Activated naive CD4-positive, alpha-beta T cell treated with anti-CD3 and anti-CD28 coated beads for 36 hours (primary cell): Measurements from ENCODE around the gene CEPT1. TPM values are rescaled to one million over a fixed set of nuclear protein-coding genes. Genes with fewer than 3 reads are reported as not detected.

Experiments
- CTCF ChIA-PET: fragments of 350-600 bp; sonication (Branson Sonifier 250); formaldehyde crosslinking; loops from one replicate; lab custom pipeline; 2021; ENCODE audit warnings: antibody characterized with exemption; lab: Charles Lee
- DNase-seq: peaks from one replicate; pipeline ENCODE4 v3.0.0-alpha.2; 2020
- H3K27ac Mint-ChIP-seq: one replicate; pipeline ENCODE4 v1.8.0; 2021; ENCODE audit warnings: mild to moderate bottlenecking, mixed read lengths
- H3K27me3 Mint-ChIP-seq: one replicate; pipeline ENCODE4 v1.8.0; 2021; ENCODE audit warnings: low read depth, mixed read lengths
- H3K36me3 Mint-ChIP-seq: one replicate; pipeline ENCODE4 v1.8.0; 2021; ENCODE audit warnings: low read depth, mixed read lengths
- H3K4me1 Mint-ChIP-seq: one replicate; pipeline ENCODE4 v1.8.0; 2021; ENCODE audit warnings: low read depth, mixed read lengths
- H3K4me3 Mint-ChIP-seq: one replicate; pipeline ENCODE4 v1.8.0; 2021; ENCODE audit warnings: mild to moderate bottlenecking, moderate library complexity, mixed read lengths
- H3K9me3 Mint-ChIP-seq: one replicate; pipeline ENCODE4 v1.8.0; 2021; ENCODE audit warnings: mixed read lengths
- intact Hi-C: fragments of 100-400 bp; cut with micrococcal nuclease; formaldehyde crosslinking; loops from one replicate; pipeline ENCODE4 v1.15.1; 2023
- total RNA-seq, 2 experiments: library from RNA; stranded (reverse); gene quantifications; one replicate each; pipeline ENCODE4 v1.2.3, GENCODE V29; 2021

CEPT1 gene
- total RNA-seq, 2 experiments from 2014 or later: 29.0 to 30.3 TPM

DNA sequence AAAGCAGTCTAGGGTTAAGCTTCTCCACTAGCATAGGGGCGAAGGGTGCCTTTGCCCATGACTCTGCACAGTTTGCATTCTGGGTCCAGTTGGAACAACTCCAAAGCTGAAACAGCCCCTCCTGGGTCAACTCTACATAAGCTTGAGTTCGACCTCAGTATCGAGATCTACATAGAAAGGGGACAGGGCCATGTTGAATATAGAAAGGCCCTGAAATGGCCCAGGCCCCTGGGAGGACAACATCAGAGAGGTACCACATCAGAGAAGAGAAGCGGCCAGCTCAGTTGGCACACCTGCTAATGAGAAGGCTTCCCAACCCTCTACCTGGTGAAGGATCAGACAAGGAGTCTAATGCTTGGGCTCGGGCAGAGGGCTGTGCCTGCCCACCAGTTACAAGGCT is 58.8 kb downstream of the CEPT1 start:
- Mint-ChIP-seq H3K9me3 (no peaks in the 10 kb centered on the region), H3K27me3 (no peaks in the 10 kb centered on the region), H3K27ac (peak overlapping the region; percentile 99), H3K4me1 (peaks cover 62% of the 10 kb centered on the region), H3K36me3 (peaks cover 72% of the 10 kb centered on the region), H3K4me3 (peak overlapping the region; percentile 98)
- no peak for DNase-seq
- CTCF ChIA-PET: interaction anchor here (1.0 to 13.5 kb wide), 9 partner anchors 10 to 202 kb away, joined by 3 to 234 read pairs (median 5); no protein-coding TSS in a partner anchor
- intact Hi-C loops: loop anchor here (1.0 kb wide), 1 partner anchor 59 kb away; the partner anchor contains the start of genes CEPT1 and DRAM2

DNA sequence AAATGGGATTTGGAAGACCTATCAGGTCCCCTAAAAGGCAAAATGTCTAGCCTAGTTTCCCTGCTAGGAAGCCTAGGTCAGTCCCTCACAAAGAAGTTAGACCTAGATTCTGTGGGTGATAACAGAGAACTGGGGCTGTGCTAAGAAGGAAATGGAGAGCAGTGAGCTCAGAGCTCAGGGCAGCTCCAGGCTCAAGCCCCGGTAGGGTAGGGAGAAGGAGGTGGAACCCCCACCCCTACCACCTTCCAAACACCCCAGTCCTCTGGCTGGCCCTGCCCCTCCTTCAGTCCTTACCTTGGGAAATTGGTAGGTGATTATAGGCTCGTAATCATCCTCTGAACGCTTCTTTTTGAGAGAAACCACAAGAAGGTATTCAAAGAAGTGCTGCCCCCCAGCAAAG is 59.3 kb downstream of the CEPT1 start:
- Mint-ChIP-seq H3K27me3 (no peaks in the 10 kb centered on the region), H3K9me3 (no peaks in the 10 kb centered on the region), H3K36me3 (peaks cover 67% of the 10 kb centered on the region), H3K4me3 (peak overlapping the region; percentile 98), H3K27ac (peak overlapping the region; percentile 99), H3K4me1 (peaks cover 58% of the 10 kb centered on the region)
- intact Hi-C loops: no loop called here
- no peak for DNase-seq
- CTCF ChIA-PET: interaction anchor here (1.0 to 13.5 kb wide), 8 partner anchors 8 to 201 kb away, joined by 3 to 234 read pairs (median 8); no protein-coding TSS in a partner anchor

DNA sequence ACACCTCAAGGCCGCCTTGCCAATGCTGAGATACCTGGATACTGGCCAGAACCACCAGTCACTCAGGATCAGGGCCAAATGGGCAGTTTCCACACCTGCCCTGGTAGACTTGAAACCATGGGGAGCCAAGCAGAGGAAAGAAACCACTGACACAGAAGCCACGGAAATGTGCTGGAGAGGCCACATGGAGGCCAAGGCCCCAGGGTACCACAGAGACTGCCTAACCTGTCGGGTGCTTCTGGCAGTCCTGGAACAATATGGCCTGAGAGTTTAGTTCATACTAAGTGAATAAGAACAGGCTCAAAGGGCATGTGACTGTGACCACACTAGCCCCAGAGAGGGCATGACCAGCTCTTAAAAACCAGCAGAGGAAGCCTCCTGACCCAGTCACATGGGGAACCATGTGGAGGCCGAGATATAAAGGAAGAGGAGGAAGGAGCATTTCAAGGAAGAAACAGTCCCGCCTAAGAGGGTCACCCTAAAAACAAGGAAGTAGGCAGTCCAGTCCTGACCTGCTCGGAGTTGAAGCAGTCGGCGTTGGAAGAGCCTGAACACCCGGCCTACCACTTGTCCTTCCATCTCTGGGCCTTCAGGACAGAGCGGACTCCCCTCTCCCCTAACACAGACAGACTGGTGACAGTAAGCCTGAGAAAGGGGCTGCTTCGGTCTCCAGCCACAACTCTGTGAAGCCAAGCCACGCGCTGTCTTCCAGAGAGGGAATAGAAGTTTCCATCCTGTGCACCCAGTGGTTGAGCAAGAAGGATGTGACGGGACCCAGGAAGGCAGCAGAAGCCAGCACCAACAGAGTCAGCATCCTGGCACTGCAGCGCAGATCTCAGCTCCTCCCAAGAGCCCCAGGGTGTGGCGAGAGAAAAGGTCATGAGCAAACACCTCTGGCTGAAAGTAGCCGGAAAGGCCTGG is 60.1 kb downstream of the CEPT1 start, which contains the start of gene DENND2D:
Gene DENND2D, minus strand, starts transcription at position 766 of the 921 bp plus-strand sequence. Its CDS starts 187 bp downstream, at position 579.
- Mint-ChIP-seq H3K27ac (peak within 1 kb of the TSS; percentile 99), H3K27me3 (no peaks in the 10 kb centered on the region), H3K4me3 (peak within 1 kb of the TSS; percentile 98), H3K36me3 (peaks cover 59% of the 10 kb centered on the region), H3K4me1 (peaks cover 56% of the 10 kb centered on the region), H3K9me3 (no peaks in the 10 kb centered on the region)
- intact Hi-C loops: loop anchor here (1.0 to 5.0 kb wide), 4 partner anchors 15 to 528 kb away; partner anchors contain the start of genes KCNA3 and LRIF1
- CTCF ChIA-PET: interaction anchor here (1.5 to 13.5 kb wide), 5 partner anchors 8 to 170 kb away, joined by 3 to 234 read pairs (median 5); no protein-coding TSS in a partner anchor
- peak; percentile 89 for DNase-seq

DNA sequence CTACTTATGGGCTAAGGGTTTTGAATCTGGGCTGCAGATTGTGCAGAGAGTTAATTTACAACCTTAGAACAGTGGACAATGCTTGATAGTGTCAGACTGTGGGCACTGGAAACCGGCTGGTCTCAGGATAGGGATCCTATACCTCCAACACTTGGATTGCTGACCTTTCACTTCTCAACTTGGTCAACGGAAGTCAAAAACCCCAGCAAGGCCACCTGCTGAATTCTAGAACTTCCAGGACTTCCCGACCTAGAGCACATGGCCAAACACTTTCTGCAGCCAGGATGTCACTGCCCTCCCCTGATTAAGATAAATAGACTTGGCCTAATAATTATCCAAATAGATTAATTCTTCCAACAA is 60.8 kb downstream of the CEPT1 start:
- Mint-ChIP-seq H3K36me3 (peaks cover 54% of the 10 kb centered on the region), H3K4me1 (peaks cover 56% of the 10 kb centered on the region), H3K27ac (peak overlapping the region; percentile 99), H3K27me3 (no peaks in the 10 kb centered on the region), H3K9me3 (no peaks in the 10 kb centered on the region), H3K4me3 (peak overlapping the region; percentile 98)
- CTCF ChIA-PET: interaction anchor here (1.6 to 13.5 kb wide), 3 partner anchors 9 to 26 kb away, joined by 3 to 234 read pairs (median 4); no protein-coding TSS in a partner anchor
- intact Hi-C loops: loop anchor here (1.0 to 5.0 kb wide), 4 partner anchors 15 to 528 kb away; partner anchors contain the start of genes KCNA3 and LRIF1
- DNase-seq: no peak

DNA sequence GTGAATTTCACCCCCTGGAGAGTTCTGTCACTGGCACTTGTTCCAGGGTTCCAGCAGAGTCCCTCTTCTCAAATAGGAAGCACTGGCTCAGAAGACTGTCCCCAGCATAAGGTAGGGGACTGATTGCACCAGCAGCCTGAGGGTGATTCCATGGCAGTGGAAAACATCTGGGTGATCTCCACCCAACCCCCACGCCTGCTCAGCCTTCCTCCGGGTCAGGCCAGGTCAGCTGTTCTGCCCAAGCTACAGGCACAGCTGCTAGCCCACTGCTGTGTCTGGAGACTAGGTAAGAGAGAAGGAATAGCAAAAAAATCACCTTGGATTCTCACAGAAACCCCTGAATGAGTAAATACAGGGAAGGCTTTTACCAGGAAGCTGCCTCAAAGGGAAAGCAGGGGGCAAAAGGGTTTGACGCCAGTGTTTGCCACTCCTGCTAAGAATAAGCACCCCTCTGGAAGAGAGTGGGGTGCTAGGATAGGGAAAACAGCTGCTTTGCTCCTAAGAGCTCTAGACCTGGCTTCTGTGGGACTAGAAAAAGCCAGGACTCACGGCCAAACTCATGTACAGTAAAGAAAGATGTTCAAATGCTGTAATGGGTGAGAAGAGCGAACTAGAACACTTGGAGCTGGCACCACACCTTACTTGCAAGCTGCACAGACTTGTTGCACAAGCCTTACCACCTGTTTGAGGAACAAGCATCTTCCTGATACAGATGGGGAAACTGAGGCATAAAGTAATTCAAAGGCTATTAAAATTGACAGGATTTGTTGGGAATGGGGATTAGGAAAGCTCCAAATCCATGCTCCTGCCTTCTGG is 61.5 kb downstream of the CEPT1 start:
- CTCF ChIA-PET: interaction anchor here (0.5 to 13.5 kb wide), 6 partner anchors 10 to 487 kb away, joined by 3 to 234 read pairs (median 3); no protein-coding TSS in a partner anchor
- H3K9me3 Mint-ChIP-seq: no peaks in the 10 kb centered on the region
- H3K36me3 Mint-ChIP-seq: peaks cover 47% of the 10 kb centered on the region
- no peak for DNase-seq
- no peaks in the 10 kb centered on the region for H3K27me3 Mint-ChIP-seq
- peak overlapping the region; percentile 98 for H3K4me3 Mint-ChIP-seq
- intact Hi-C loops: loop anchor here (5.0 kb wide), 3 partner anchors 239 to 529 kb away; partner anchors contain the start of genes KCNA3 and LRIF1
- H3K4me1 Mint-ChIP-seq: peaks cover 54% of the 10 kb centered on the region
- H3K27ac Mint-ChIP-seq: peak overlapping the region; percentile 99

DNA sequence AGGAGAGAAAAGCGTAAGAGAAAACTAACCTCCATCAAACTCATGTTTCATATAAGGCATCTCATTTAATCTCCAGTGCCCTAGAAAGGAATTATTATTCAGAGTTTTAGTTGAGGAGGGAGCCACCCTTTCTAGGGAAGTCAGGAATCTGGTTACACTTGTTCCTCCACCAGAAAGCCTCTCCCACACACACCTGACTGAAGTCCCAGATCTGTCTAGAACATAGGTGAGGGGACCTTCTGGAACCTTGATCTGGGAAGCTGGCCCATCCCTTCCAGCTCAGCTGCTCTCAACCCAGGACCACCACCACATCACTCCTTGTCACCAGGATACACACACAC is 62.3 kb downstream of the CEPT1 start:
- Mint-ChIP-seq H3K27ac (peak overlapping the region; percentile 99), H3K4me1 (peaks cover 45% of the 10 kb centered on the region), H3K36me3 (peaks cover 38% of the 10 kb centered on the region), H3K27me3 (no peaks in the 10 kb centered on the region), H3K4me3 (peak overlapping the region; percentile 98), H3K9me3 (no peaks in the 10 kb centered on the region)
- intact Hi-C loops: loop anchor here (5.0 kb wide), 3 partner anchors 240 to 530 kb away; partner anchors contain the start of genes KCNA3 and LRIF1
- CTCF ChIA-PET: interaction anchor here (0.5 to 13.5 kb wide), 5 partner anchors 16 to 129 kb away, joined by 3 to 234 read pairs (median 3); no protein-coding TSS in a partner anchor
- no peak for DNase-seq

DNA sequence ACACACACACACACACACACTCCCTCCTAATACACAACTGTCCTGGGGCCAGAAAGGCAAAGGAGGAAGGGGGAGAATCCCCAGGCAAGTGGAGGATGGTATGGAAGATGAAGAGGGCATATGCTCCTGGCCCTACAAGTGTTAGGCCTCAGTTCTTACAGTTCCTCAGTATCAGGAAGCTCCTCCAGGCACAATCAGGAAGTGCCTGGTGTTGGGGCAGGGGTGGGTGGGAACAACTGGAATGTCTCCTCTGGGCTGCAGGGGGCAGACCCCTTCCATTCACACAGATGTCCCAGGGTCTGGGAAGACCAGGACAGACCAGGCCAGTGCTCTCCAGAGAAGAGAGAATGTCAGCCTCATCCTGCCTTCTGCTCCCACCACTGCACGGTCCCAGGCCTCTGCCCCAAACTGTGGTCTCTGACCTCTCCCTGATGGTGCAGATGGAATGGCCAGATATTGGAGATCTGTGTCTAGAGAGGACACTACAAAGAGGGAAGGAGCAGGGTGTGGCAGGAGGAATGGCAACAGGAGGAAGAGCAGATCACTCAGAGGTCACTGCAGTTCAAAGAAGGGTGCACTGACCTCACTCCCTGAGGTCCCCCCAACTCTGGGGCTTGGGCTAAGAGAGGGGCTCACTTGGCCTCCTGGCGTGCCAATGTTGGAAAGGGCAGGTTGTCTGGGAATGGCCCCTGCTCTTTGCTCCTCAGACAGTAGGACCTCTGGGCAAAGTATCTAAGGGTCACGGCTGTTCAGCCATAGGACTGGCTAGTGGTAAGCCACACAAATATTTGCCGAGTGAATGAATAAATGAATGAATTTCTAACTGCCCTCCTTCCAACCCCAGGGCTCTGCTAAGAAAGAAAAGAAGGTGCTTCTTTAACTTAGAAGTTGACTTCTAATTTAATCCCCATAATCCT is 62.9 kb downstream of the CEPT1 start:
- Mint-ChIP-seq H3K9me3 (no peaks in the 10 kb centered on the region), H3K4me1 (peaks cover 44% of the 10 kb centered on the region), H3K36me3 (peaks cover 32% of the 10 kb centered on the region), H3K27ac (peak overlapping the region; percentile 99), H3K27me3 (no peaks in the 10 kb centered on the region), H3K4me3 (peak overlapping the region; percentile 98)
- CTCF ChIA-PET: interaction anchor here (0.6 to 13.5 kb wide), 3 partner anchors 16 to 74 kb away, joined by 3 to 234 read pairs (median 3); no protein-coding TSS in a partner anchor
- DNase-seq: no peak
- intact Hi-C loops: loop anchor here (5.0 kb wide), 3 partner anchors 241 to 531 kb away; partner anchors contain the start of genes KCNA3 and LRIF1

DNA sequence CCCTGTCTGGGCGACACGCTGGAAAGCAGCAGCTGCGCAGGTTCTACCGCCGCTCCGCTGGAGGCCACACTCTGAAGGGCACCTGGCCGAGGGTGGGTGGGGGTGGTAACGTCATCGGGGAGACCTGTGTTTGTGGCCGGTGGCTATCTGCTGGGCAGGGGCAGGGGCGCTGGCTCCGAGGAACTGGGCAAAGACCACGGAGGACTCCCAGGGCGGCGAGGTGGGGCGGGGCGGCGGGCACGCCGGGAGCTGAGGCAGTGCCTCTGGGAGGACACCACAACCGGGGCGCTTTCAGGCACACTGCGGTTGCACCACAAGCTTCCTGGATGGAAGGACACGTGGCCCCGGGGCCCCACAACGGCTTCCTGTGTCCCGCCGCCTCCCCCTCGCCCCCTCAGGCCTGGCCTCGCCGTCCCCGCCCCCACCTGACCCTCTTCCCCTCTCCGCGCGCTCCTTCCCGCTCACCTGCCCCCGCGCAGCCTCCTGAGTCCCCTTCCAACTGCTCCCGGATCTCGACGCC is 63.7 kb downstream of the CEPT1 start:
- peaks cover 44% of the 10 kb centered on the region for H3K4me1 Mint-ChIP-seq
- H3K27ac Mint-ChIP-seq: peak overlapping the region; percentile 99
- H3K4me3 Mint-ChIP-seq: peak overlapping the region; percentile 98
- no peaks in the 10 kb centered on the region for H3K9me3 Mint-ChIP-seq
- CTCF ChIA-PET: interaction anchor here (13.5 kb wide), 1 partner anchor 15 kb away, joined by 234 read pairs; no protein-coding TSS in a partner anchor
- H3K36me3 Mint-ChIP-seq: peaks cover 24% of the 10 kb centered on the region
- peak; percentile 94 for DNase-seq
- intact Hi-C loops: loop anchor here (1.0 to 5.0 kb wide), 4 partner anchors 11 to 531 kb away; partner anchors contain the start of genes KCNA3 and LRIF1
- H3K27me3 Mint-ChIP-seq: no peaks in the 10 kb centered on the region

DNA sequence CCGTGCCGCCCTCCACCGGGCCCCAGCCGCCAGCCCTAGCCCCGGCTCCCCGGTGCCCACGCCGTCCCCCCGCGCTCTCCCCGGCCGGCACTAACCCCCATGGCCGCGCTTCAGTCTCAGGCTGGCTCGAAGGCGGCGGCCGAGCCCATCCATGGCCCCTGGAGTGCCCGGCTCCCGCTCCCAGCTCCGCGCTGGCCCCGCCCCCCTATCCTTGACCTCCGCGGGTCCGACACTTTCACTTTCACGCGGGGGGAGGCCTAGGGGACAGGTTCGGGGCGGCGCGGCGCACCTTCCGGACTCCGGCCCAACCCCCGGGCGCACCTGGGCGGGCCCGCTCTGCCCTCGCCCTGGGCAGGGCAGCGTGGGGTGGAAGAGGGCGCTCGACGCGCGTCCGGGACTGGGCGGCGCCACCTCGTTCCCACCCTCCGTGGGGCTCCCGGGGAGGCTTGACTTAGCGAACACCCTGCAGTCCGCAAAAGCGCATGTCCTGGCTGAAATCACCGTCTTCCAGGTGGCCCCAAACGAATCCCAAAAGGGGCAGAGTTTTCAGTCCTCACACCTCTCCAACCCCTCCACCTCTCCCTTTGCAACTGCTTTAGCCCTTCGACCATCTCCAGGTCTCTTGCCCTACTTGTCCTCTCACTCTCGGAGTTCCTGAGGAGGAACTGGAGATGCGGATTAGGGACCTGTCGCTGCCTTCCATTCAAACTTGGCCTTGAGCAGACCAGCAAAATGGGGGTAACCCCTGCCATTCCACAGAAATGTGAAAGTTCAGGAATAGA is 64.4 kb downstream of the CEPT1 start:
- CTCF ChIA-PET: interaction anchor here (13.5 kb wide), 1 partner anchor 14 kb away, joined by 234 read pairs; no protein-coding TSS in a partner anchor
- H3K4me1 Mint-ChIP-seq: peaks cover 44% of the 10 kb centered on the region
- no peaks in the 10 kb centered on the region for H3K27me3 Mint-ChIP-seq
- H3K27ac Mint-ChIP-seq: peak overlapping the region; percentile 99
- H3K36me3 Mint-ChIP-seq: peaks cover 18% of the 10 kb centered on the region
- H3K4me3 Mint-ChIP-seq: peak overlapping the region; percentile 98
- peak; percentile 68 for DNase-seq
- no peaks in the 10 kb centered on the region for H3K9me3 Mint-ChIP-seq
- intact Hi-C loops: loop anchor here (1.0 to 5.0 kb wide), 4 partner anchors 10 to 532 kb away; partner anchors contain the start of genes KCNA3 and LRIF1
